Thymus (tissue), 11 donors: Measurements from ENCODE around the gene ITGAX. TPM values are rescaled to one million over a fixed set of nuclear protein-coding genes. Genes with fewer than 3 reads are reported as not detected.

Experiments
- DNase-seq, 9 donors: peaks; one replicate each; pipeline ENCODE4 v3.0.0-alpha.2; 2013; ENCODE audit warnings: low spot score in 9 of 9, low read depth in 6 of 9, missing footprints in 1 of 9
- H3K27ac ChIP-seq, 2 donors: one replicate each; pipeline ENCODE4 v1.5.1; 2013; ENCODE audit warnings: control low read depth in 1 of 2, low read depth in 1 of 2, low read length in 1 of 2, mild to moderate bottlenecking in 1 of 2, moderate library complexity in 1 of 2
- H3K27me3 ChIP-seq, 2 donors: one replicate each; pipeline ENCODE4 v1.5.1; 2013; ENCODE audit warnings: low read length in 1 of 2; ENCODE audit not compliant: control insufficient read depth in 2 of 2, insufficient read depth in 1 of 2
- H3K36me3 ChIP-seq, 2 donors: one replicate each; pipeline ENCODE4 v1.5.1; 2013; ENCODE audit warnings: low read length in 1 of 2, mild to moderate bottlenecking in 1 of 2, moderate library complexity in 1 of 2; ENCODE audit not compliant: control insufficient read depth in 2 of 2, insufficient read depth in 2 of 2
- H3K4me1 ChIP-seq, 2 donors: one replicate each; pipeline ENCODE4 v1.5.1; 2013; ENCODE audit warnings: low read length in 2 of 2; ENCODE audit not compliant: control insufficient read depth in 2 of 2, insufficient read depth in 2 of 2
- H3K4me3 ChIP-seq, 2 donors: one replicate each; pipeline ENCODE4 v1.5.1; 2013; ENCODE audit warnings: low read length in 2 of 2, control low read depth in 1 of 2, mild to moderate bottlenecking in 1 of 2
- H3K9me3 ChIP-seq, 2 donors: one replicate each; pipeline ENCODE4 v1.5.1; 2013; ENCODE audit warnings: low read length in 1 of 2, mild to moderate bottlenecking in 1 of 2; ENCODE audit not compliant: control insufficient read depth in 2 of 2, insufficient read depth in 1 of 2
- WGBS: extraction: QIAGEN DNeasy Blood & Tissue Kit; methylation state at CpG from one replicate; pipeline ENCODE4 v1.1.7; 2013; 5-methylcytosine and 5-hydroxymethylcytosine counted together
- polyA plus RNA-seq: library from polyadenylated mRNA; stranded (reverse); fragments of 200-250 nt; gene quantifications from one replicate; pipeline ENCODE4 v1.2.3, GENCODE V29; 2013
- total RNA-seq: library from RNA; stranded (reverse); fragments of 120-200 nt; gene quantifications from one replicate; pipeline ENCODE4 v1.2.4, GENCODE V29; 2013
- donor health status: healthy.

Gene ITGAX
- total and polyA plus RNA-seq, 2 donors, result 3.5 to 15.5 TPM

DNA sequence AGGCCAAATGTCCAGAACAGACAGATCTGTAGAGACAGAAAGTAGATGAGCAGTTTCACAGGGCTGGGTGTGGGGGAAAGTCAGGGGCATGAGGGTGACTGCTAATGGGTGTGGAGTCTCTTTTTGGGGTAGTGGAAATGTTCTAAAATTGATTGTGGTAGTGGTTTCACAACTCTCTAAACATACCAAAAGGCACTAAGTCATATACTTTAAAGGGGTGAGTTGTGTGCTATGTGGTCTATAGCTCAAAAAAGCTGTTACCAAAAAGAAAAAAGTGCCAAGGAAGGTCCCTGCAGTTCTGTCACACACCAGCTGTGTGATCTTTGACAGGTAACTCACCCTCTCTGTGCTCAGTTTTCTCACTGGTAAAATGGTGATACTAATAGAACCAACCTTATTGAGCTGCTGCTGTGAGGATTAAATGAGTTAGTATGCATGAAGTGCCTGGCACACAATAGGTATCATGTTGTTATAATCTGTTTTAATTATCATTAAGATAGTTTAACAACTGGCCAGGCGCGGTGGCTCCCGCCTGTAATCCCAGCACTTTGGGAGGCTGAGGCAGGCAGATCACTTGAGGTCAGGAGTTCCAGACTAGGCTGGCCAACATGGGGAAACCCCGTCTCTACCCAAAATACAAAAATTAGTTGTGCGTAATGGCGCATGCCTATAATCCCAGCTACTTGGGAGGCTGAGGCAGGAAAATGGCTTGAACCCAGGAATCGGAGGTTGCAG, 10.3 kb downstream of the ITGAX start:
- H3K9me3 ChIP-seq, result no peaks in the 10 kb centered on the region
- no peak for DNase-seq
- no peaks in the 10 kb centered on the region for H3K4me1 ChIP-seq
- no peaks in the 10 kb centered on the region for H3K36me3 ChIP-seq
- 97% methylated on average over 7 of the region's 7 CpGs for whole genome bisulfite sequencing
- H3K27ac ChIP-seq, result no peak overlapping the region
- H3K4me3 ChIP-seq, result no peak overlapping the region
- no peaks in the 10 kb centered on the region for H3K27me3 ChIP-seq

DNA sequence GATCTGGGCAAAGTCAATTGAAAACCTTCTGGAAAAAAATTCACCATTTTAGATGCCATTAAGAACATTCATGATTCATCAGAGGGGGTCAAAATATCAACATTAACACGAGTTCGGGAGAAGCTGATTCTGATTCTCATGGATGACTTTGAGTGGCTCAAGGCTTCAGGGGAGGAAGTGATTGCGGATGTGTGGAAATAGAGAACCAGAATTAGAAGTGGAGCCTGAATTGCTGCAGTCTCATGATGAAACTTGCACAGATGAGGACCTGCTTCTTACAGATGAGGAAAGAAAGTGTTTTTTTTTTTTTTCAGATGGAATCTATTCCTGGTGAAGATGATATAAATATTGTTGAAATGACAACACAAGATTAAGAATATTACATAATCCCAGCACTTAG, 12.9 kb downstream of the ITGAX start:
- H3K4me3 ChIP-seq, result no peak overlapping the region
- 32% methylated on average over 3 of the region's 3 CpGs for WGBS
- no peaks in the 10 kb centered on the region for H3K27me3 ChIP-seq
- no peak overlapping the region for H3K27ac ChIP-seq
- H3K36me3 ChIP-seq, result no peaks in the 10 kb centered on the region
- no peaks in the 10 kb centered on the region for H3K9me3 ChIP-seq
- H3K4me1 ChIP-seq, result no peaks in the 10 kb centered on the region
- DNase-seq, result no peak

DNA sequence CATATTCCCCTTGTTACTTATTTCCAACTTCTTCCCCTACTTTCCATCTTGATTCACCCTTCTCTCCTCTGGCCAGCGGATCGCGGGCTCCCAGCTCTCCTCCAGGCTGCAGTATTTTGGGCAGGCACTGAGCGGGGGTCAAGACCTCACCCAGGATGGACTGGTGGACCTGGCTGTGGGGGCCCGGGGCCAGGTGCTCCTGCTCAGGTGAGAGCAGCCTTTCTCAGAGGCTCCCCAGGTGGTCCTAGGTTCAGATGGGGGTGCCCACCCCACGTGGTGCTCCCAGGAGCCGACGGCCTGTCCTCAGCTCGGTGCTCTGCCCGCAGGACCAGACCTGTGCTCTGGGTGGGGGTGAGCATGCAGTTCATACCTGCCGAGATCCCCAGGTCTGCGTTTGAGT, 16.0 kb downstream of the ITGAX start:
- Histone ChIP-seq H3K4me3 (no peak overlapping the region), H3K36me3 (no peaks in the 10 kb centered on the region), H3K27ac (no peak overlapping the region), H3K9me3 (no peaks in the 10 kb centered on the region), H3K4me1 (no peaks in the 10 kb centered on the region), H3K27me3 (no peaks in the 10 kb centered on the region)
- 96% methylated on average over 12 of the region's 12 CpGs for WGBS
- no peak for DNase-seq

DNA sequence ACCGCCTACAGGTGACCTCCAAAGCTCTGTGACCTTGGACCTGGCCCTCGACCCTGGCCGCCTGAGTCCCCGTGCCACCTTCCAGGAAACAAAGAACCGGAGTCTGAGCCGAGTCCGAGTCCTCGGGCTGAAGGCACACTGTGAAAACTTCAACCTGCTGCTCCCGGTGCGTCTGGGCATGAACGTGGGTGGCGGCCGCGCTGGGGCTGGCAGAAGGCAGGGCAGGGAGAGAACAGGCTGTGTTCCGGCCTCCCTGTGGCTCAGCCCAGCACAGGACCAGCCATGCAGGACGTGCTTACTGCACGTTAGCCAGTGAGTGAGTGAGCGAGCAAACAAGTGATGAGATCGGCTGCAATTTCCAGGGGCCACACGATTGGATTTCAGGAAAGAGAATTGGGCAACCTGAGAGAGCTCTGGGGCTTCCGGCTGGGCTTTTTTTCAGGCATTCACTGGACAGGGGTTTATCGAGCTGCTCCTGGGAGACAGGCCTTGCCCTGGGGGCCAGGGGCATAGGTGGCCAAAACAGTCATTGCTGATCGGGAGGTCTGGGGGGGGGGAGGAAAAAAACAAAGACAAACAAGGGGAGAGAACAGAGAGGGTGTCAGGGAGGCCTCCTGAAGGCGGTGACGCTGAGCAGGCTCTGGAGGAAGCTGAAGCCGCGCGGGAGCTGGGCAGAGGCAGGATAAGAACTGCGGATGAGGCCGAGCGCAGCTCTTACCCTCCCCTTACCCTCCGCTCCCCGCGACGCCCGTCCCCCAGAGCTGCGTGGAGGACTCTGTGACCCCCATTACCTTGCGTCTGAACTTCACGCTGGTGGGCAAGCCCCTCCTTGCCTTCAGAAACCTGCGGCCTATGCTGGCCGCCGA, 16.9 kb downstream of the ITGAX start:
- Histone ChIP-seq H3K27ac (no peak overlapping the region), H3K36me3 (no peaks in the 10 kb centered on the region), H3K9me3 (no peaks in the 10 kb centered on the region), H3K4me1 (no peaks in the 10 kb centered on the region), H3K4me3 (no peak overlapping the region), H3K27me3 (no peaks in the 10 kb centered on the region)
- no peak for DNase-seq
- 95% methylated on average over 42 of the region's 42 CpGs for WGBS

DNA sequence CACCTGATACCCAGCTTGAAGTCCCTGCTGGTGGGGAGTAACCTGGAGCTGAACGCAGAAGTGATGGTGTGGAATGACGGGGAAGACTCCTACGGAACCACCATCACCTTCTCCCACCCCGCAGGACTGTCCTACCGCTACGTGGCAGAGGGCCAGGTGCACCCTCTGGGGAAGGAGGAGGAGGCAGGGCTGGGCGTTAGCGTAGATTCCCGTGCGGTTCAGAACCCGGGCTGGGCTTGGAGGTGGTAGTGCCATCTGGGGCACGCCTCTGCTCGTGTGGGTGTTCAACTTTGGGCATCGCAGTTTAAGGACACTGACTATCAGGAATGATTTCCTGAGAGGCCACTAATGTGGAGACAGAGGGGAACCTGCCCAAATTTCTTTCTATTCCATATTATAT, 18.3 kb downstream of the ITGAX start:
- no peaks in the 10 kb centered on the region for H3K27me3 ChIP-seq
- H3K36me3 ChIP-seq, result no peaks in the 10 kb centered on the region
- no peak for DNase-seq
- WGBS, result 92% methylated on average over 14 of the region's 14 CpGs
- H3K4me3 ChIP-seq, result no peak overlapping the region
- no peaks in the 10 kb centered on the region for H3K9me3 ChIP-seq
- H3K27ac ChIP-seq, result no peak overlapping the region
- no peaks in the 10 kb centered on the region for H3K4me1 ChIP-seq

DNA sequence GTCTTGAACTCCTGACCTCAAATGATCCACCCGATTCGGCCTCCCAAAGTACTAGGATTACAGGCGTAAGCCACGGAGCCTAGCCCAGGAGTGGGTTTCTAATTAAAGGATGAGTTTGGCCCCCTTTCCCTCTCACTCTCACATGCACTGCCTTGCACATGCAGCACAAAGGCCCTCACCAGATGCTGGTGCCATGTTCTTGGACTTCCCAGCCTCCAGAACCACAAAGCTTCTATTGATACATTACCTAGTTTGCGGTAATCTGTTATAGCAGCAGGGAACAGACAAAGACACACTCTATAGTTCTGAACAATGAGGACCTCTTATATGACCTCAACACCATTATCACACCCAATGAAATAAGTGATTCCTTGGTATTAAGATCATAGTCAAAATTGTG, 20.3 kb downstream of the ITGAX start:
- DNase-seq, result no peak
- Histone ChIP-seq H3K4me1 (no peaks in the 10 kb centered on the region), H3K27ac (no peak overlapping the region), H3K9me3 (no peaks in the 10 kb centered on the region), H3K36me3 (no peaks in the 10 kb centered on the region), H3K4me3 (no peak overlapping the region), H3K27me3 (no peaks in the 10 kb centered on the region)
- 97% methylated on average over 5 of the region's 5 CpGs for WGBS

DNA sequence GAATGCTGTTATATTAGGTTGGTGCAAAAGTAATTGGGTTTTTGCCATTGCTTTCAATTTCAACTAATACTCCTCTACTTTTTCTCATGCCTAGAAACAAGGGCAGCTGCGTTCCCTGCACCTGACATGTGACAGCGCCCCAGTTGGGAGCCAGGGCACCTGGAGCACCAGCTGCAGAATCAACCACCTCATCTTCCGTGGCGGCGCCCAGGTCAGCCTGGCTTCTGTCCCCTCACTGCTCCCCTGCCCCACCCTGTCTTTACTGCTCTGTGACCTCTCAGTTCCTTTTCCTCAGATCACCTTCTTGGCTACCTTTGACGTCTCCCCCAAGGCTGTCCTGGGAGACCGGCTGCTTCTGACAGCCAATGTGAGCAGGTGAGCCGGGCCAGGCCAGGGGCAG, 21.7 kb downstream of the ITGAX start:
- DNase-seq, result no peak
- WGBS, result 85% methylated on average over 8 of the region's 8 CpGs
- Histone ChIP-seq H3K36me3 (no peaks in the 10 kb centered on the region), H3K4me3 (no peak overlapping the region), H3K9me3 (no peaks in the 10 kb centered on the region), H3K27me3 (no peaks in the 10 kb centered on the region), H3K4me1 (no peaks in the 10 kb centered on the region), H3K27ac (no peak overlapping the region)

DNA sequence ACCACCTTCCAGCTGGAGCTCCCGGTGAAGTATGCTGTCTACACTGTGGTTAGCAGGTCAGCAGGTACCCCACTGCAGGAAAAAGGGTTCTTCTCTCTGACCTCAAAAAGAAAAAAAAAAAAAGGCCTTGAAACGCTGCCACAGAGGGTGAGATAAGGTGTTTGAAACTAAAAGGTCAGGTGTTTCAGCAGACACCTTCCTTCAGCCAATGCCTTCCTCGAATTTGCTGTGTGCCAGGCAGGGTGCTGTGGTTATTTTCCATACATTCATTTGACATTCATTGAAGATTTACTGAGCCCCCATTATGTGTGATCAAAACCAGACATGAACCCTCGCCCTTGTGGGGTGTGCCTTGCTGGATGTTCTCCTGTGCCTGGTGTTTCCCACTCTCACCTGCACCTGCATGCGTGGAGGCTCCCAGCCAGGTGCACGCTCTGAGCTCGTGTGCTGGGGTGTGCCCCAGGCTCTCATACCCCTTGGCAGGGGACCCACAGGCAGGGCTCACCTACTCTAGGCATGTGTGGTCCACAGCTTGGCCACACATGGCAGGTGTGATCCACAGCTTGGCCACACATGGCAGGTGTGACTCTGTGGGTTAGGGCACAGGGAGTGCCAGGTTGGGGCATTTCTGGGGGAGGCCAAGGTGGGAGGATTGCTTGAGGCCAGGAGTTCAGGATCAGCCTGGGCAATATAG, 22.4 kb downstream of the ITGAX start:
- DNase-seq, result no peak
- 74% methylated on average over 7 of the region's 7 CpGs for WGBS
- Histone ChIP-seq H3K4me1 (no peaks in the 10 kb centered on the region), H3K36me3 (no peaks in the 10 kb centered on the region), H3K4me3 (no peak overlapping the region), H3K27me3 (no peaks in the 10 kb centered on the region), H3K9me3 (no peaks in the 10 kb centered on the region), H3K27ac (no peak overlapping the region)

DNA sequence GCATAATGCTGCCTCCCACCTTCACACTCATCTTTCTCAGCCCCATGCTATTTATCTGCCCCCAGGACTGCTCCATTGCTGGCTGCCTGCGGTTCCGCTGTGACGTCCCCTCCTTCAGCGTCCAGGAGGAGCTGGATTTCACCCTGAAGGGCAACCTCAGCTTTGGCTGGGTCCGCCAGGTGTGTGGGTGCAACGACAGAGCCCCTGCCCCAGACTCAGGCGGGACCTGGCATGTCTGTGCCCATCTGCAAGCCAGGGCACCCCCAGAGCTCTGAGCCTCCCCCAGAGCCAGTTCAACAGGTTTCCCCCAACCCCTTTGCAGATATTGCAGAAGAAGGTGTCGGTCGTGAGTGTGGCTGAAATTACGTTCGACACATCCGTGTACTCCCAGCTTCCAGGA, 25.2 kb downstream of the ITGAX start:
- H3K4me1 ChIP-seq, result no peaks in the 10 kb centered on the region
- no peak for DNase-seq
- no peaks in the 10 kb centered on the region for H3K27me3 ChIP-seq
- H3K36me3 ChIP-seq, result no peaks in the 10 kb centered on the region
- no peak overlapping the region for H3K4me3 ChIP-seq
- no peaks in the 10 kb centered on the region for H3K9me3 ChIP-seq
- H3K27ac ChIP-seq, result no peak overlapping the region
- 95% methylated on average over 12 of the region's 12 CpGs for WGBS
